ENCODE data around the gene ATP2B2. TPM values are rescaled to one million over a fixed set of nuclear protein-coding genes. Genes with fewer than 3 reads are reported as not detected.

The ATP2B2 gene
- total RNA-seq, 2 donors from 2014 or later = 0.07 to 0.11 TPM

GRCh38 chr3:10484709-10485108 is 20.7 kb downstream of the ATP2B2 start:
- no peaks in the 10 kb centered on the region for H3K36me3 ChIP-seq
- TF ChIP-seq CTCF (IDR thresholded peaks at IDR 0.05) = no peak
- no peaks in the 10 kb centered on the region for H3K27me3 ChIP-seq
- no peaks in the 10 kb centered on the region for H3K9me3 ChIP-seq
- no peak for DNase-seq
- intact Hi-C loops (cut with DNase I) = no loop called here
- H3K4me3 ChIP-seq = no peak overlapping the region
- H3K27ac ChIP-seq = no peak overlapping the region
- H3K4me1 ChIP-seq = no peaks in the 10 kb centered on the region
- no peak overlapping the region for H3K9ac ChIP-seq (ENCODE audit: low read depth in 2 of 2, low read length in 2 of 2)

- Histone ChIP-seq H3K9ac (ENCODE audit: low read depth in 2 of 2, low read length in 2 of 2) (no peak overlapping the region), H3K27ac (no peak overlapping the region), H3K36me3 (no peaks in the 10 kb centered on the region), H3K9me3 (no peaks in the 10 kb centered on the region), H3K4me3 (no peak overlapping the region), H3K4me1 (no peaks in the 10 kb centered on the region), H3K27me3 (no peaks in the 10 kb centered on the region)
- TF ChIP-seq CTCF (IDR thresholded peaks at IDR 0.05) = no peak
- DNase-seq = no peak
- intact Hi-C loops (cut with DNase I) = no loop called here
Measured at GRCh38 chr3:10483686-10484345, 21.6 kb downstream of the ATP2B2 start.

GRCh38 chr3:10483364-10483675 is 22.1 kb downstream of the ATP2B2 start:
- DNase-seq = no peak
- no peaks in the 10 kb centered on the region for H3K9me3 ChIP-seq
- TF ChIP-seq CTCF (IDR thresholded peaks at IDR 0.05) = no peak
- H3K4me1 ChIP-seq = no peaks in the 10 kb centered on the region
- H3K27ac ChIP-seq = no peak overlapping the region
- no peak overlapping the region for H3K4me3 ChIP-seq
- H3K27me3 ChIP-seq = no peaks in the 10 kb centered on the region
- no peaks in the 10 kb centered on the region for H3K36me3 ChIP-seq
- intact Hi-C loops (cut with DNase I) = no loop called here
- no peak overlapping the region for H3K9ac ChIP-seq (ENCODE audit: low read depth in 2 of 2, low read length in 2 of 2)

GRCh38 chr3:10482631-10483363 is 22.6 kb downstream of the ATP2B2 start:
- Histone ChIP-seq H3K4me1 (no peaks in the 10 kb centered on the region), H3K4me3 (no peak overlapping the region), H3K27ac (no peak overlapping the region), H3K9ac (ENCODE audit: low read depth in 2 of 2, low read length in 2 of 2) (no peak overlapping the region), H3K27me3 (no peaks in the 10 kb centered on the region), H3K36me3 (no peaks in the 10 kb centered on the region), H3K9me3 (no peaks in the 10 kb centered on the region)
- no peak for DNase-seq
- no peak for TF ChIP-seq CTCF (IDR thresholded peaks at IDR 0.05)
- intact Hi-C loops (cut with DNase I) = no loop called here

- no peak for TF ChIP-seq CTCF (IDR thresholded peaks at IDR 0.05)
- DNase-seq = no peak
- Histone ChIP-seq H3K27me3 (no peaks in the 10 kb centered on the region), H3K4me3 (no peak overlapping the region), H3K9me3 (no peaks in the 10 kb centered on the region), H3K9ac (ENCODE audit: low read depth in 2 of 2, low read length in 2 of 2) (no peak overlapping the region), H3K36me3 (no peaks in the 10 kb centered on the region), H3K4me1 (no peaks in the 10 kb centered on the region), H3K27ac (no peak overlapping the region)
- intact Hi-C loops (cut with DNase I) = no loop called here
Measured at GRCh38 chr3:10480871-10481378, 24.5 kb downstream of the ATP2B2 start.
